ENCODE results near the gene PPM1N. TPM values are rescaled to one million over a fixed set of nuclear protein-coding genes. Genes with fewer than 3 reads are reported as not detected.

The PPM1N gene
- total and polyA plus RNA-seq, 2 of the 13 experiments (the other 11 are each of a cell fraction or from before 2014, with no cell fraction given), result 0.31 to 1.8 TPM

DNA sequence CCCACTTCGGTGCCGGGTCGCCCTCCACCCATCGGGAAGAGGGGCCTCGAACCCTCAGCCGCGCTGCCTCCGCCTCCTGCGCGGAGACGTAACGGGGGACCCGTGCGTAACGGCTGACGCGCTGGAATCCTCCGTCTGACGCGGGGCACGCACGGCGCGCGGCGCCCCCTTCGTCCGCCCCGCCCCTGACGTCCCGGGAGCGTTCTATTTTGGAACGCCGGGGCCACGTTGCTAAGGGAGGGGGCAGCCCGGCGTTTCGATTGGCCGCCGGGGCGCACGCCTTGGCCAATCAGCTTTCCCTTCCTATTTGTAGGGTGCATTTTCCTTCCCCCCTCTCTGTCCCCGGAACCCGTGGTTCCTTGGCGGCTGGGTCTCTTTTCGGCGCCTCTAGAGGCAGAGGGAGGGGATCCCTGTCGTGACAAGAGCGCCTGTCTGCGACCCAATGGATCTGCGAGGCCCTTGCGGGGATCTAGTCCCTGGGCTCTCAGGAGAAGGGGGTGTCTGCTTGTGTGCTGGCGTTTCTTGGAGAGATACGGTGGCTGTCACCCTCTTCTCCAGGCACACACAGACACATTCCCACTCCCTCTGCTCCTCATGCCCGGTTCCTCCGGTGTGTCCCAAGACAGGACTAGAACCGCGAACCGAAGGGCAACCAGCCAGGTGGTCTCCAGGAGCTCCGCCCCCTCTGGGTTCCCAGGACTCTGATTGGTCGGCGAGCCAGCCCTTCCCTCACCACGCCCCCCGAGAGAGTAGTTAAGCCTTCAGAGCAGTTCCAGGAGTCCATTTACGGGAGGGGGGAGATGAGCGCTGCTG is 28.9 kb upstream of the PPM1N start (continued):
- TF ChIP-seq, protein P1, sequence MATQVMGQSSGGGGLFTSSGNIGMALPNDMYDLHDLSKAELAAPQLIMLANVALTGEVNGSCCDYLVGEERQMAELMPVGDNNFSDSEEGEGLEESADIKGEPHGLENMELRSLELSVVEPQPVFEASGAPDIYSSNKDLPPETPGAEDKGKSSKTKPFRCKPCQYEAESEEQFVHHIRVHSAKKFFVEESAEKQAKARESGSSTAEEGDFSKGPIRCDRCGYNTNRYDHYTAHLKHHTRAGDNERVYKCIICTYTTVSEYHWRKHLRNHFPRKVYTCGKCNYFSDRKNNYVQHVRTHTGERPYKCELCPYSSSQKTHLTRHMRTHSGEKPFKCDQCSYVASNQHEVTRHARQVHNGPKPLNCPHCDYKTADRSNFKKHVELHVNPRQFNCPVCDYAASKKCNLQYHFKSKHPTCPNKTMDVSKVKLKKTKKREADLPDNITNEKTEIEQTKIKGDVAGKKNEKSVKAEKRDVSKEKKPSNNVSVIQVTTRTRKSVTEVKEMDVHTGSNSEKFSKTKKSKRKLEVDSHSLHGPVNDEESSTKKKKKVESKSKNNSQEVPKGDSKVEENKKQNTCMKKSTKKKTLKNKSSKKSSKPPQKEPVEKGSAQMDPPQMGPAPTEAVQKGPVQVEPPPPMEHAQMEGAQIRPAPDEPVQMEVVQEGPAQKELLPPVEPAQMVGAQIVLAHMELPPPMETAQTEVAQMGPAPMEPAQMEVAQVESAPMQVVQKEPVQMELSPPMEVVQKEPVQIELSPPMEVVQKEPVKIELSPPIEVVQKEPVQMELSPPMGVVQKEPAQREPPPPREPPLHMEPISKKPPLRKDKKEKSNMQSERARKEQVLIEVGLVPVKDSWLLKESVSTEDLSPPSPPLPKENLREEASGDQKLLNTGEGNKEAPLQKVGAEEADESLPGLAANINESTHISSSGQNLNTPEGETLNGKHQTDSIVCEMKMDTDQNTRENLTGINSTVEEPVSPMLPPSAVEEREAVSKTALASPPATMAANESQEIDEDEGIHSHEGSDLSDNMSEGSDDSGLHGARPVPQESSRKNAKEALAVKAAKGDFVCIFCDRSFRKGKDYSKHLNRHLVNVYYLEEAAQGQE (IDR thresholded peaks at IDR 0.05; ENCODE audit: borderline replicate concordance in 1 of 2, low read depth in 1 of 2, low read length in 2 of 2), result no peak
- no peak for TF ChIP-seq PHF20 (CRISPR knock-in tag; IDR thresholded peaks at IDR 0.05)
- TF ChIP-seq ZBTB49 (CRISPR knock-in tag; IDR thresholded peaks at IDR 0.05; ENCODE audit: borderline replicate concordance), result no peak
- TF ChIP-seq, protein P2, sequence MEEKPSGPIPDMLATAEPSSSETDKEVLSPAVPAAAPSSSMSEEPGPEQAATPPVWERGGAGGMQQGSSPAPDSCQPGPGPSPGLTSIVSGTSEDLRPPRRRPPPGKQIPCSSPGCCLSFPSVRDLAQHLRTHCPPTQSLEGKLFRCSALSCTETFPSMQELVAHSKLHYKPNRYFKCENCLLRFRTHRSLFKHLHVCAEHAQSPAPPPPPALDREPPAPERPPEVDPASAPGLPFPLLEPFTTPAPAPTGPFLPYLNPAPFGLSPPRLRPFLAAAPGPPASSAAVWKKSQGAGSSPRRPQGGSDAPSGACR (CRISPR knock-in tag; IDR thresholded peaks at IDR 0.05), result peak; percentile 54; the same call in 1 of the 2 replicates
- no peak for TF ChIP-seq ZNF816 (CRISPR knock-in tag; IDR thresholded peaks at IDR 0.05; ENCODE audit: borderline replicate concordance)
- TF ChIP-seq, protein P3, sequence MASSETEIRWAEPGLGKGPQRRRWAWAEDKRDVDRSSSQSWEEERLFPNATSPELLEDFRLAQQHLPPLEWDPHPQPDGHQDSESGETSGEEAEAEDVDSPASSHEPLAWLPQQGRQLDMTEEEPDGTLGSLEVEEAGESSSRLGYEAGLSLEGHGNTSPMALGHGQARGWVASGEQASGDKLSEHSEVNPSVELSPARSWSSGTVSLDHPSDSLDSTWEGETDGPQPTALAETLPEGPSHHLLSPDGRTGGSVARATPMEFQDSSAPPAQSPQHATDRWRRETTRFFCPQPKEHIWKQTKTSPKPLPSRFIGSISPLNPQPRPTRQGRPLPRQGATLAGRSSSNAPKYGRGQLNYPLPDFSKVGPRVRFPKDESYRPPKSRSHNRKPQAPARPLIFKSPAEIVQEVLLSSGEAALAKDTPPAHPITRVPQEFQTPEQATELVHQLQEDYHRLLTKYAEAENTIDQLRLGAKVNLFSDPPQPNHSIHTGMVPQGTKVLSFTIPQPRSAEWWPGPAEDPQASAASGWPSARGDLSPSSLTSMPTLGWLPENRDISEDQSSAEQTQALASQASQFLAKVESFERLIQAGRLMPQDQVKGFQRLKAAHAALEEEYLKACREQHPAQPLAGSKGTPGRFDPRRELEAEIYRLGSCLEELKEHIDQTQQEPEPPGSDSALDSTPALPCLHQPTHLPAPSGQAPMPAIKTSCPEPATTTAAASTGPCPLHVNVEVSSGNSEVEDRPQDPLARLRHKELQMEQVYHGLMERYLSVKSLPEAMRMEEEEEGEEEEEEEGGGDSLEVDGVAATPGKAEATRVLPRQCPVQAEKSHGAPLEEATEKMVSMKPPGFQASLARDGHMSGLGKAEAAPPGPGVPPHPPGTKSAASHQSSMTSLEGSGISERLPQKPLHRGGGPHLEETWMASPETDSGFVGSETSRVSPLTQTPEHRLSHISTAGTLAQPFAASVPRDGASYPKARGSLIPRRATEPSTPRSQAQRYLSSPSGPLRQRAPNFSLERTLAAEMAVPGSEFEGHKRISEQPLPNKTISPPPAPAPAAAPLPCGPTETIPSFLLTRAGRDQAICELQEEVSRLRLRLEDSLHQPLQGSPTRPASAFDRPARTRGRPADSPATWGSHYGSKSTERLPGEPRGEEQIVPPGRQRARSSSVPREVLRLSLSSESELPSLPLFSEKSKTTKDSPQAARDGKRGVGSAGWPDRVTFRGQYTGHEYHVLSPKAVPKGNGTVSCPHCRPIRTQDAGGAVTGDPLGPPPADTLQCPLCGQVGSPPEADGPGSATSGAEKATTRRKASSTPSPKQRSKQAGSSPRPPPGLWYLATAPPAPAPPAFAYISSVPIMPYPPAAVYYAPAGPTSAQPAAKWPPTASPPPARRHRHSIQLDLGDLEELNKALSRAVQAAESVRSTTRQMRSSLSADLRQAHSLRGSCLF (CRISPR knock-in tag; IDR thresholded peaks at IDR 0.05; ENCODE audit: borderline replicate concordance), result no peak
- TF ChIP-seq, protein P4, sequence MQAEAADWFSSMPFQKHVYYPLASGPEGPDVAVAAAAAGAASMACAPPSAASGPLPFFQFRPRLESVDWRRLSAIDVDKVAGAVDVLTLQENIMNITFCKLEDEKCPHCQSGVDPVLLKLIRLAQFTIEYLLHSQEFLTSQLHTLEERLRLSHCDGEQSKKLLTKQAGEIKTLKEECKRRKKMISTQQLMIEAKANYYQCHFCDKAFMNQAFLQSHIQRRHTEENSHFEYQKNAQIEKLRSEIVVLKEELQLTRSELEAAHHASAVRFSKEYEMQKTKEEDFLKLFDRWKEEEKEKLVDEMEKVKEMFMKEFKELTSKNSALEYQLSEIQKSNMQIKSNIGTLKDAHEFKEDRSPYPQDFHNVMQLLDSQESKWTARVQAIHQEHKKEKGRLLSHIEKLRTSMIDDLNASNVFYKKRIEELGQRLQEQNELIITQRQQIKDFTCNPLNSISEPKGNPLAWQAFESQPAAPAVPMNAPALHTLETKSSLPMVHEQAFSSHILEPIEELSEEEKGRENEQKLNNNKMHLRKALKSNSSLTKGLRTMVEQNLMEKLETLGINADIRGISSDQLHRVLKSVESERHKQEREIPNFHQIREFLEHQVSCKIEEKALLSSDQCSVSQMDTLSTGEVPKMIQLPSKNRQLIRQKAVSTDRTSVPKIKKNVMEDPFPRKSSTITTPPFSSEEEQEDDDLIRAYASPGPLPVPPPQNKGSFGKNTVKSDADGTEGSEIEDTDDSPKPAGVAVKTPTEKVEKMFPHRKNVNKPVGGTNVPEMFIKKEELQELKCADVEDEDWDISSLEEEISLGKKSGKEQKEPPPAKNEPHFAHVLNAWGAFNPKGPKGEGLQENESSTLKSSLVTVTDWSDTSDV (CRISPR knock-in tag; IDR thresholded peaks at IDR 0.05), result 0 out of 2 replicates have a peak, but pooled peaks have one; percentile 46
- TF ChIP-seq NFYC (CRISPR knock-in tag; IDR thresholded peaks at IDR 0.05), result peak; percentile 88
